Peyer's patch (tissue), 4 donors: ENCODE results near the gene ITSN1.

Experiments
- CTCF ChIP-seq, 6 experiments: fragments of 450-650 bp in 4 of 6; fragments of 200-600 bp in 2 of 6; sonication (generic) in 1 of 6; IDR thresholded peaks; one replicate each; pipeline ENCODE4 v1.5.1; 2017 to 2019; ENCODE audit warnings: antibody characterized with exemption in 6 of 6, mild to moderate bottlenecking in 3 of 6, moderate library complexity in 1 of 6
- POLR2A ChIP-seq, 2 donors: fragments of 450-650 bp; IDR thresholded peaks; one replicate each; pipeline ENCODE4 v1.5.1; 2017; ENCODE audit warnings: antibody characterized with exemption in 2 of 2, mild to moderate bottlenecking in 2 of 2, moderate library complexity in 2 of 2

GRCh38 chr21:33820230-33820770 is 178.0 kb downstream of the ITSN1 start:
- TF ChIP-seq POLR2A (IDR thresholded peaks at IDR 0.05) (no peak), CTCF (IDR thresholded peaks at IDR 0.05) (no peak)
